HL-60/S4 treated with retinoic acid at 250 ng/mL for 4 days and 3 days (cell line): ENCODE results near the gene TP53AIP1.

Experiments
- in situ Hi-C: fragments of 300-500 bp; cut with MboI; formaldehyde crosslinking; loops from 2 replicates; pipeline ENCODE4 v1.7.0; 2022; ENCODE audit warnings: low sequenced_read_pairs

The TP53AIP1 gene

DNA sequence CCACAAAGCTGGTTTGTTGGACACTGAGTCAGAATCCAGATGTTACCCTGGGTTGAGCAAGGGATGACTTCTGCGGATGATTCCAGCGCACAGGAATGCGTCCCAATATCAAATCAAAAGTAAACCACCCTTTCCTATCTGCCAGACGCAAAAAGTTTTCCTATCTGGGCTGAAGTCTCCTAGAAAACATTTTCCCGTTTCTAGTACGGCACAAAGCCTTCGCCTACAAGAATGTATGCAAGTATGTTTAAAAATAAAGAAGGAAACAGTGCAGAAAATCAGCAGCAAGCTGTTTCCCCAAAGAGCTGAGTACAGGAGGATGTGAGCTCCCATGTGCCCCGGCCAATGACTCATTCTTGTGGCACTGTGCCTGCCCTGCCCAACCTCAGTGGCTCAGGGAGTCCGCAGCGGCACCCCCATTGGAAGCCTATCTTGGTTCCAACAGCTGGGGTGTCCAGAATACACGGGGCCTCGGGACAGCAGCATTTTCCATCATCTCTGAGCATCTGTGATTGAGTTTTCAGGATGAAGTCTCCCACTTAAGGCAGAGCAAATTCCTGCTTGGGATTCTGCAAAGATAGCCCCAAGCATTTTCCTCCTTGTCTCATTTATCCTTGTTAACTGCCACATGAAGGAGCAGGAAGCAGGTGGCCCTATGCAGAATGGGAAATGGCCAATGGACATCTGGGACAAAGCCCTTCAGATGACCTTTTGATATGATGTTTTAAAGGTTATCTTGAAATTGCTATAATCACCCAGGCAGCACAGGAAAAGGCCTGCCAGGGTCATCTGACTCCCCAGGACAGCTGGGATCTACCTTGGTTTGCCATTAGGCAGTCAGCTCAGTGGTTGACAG lies 34.1 kb downstream of the TP53AIP1 start:
- in situ Hi-C loops, result no loop called here

DNA sequence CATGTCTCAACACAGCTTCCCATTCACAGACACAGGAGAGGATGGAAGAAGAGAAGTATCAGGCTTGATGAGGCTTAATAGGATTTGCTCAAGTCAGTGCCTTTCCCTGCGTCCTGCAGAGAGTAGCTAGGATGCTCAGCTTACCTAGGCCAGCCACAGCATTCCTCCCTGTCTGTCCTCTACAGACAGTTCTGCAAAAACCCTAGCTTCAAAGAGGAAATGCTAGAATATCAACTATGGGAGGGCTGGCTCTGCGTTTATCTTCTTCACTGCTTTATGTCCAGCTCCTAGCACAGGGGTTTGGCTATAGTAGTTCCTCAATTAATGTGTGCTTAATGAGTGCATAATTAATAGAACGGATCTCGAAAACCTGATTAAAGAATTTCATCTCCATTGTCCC lies 35.1 kb downstream of the TP53AIP1 start:
- in situ Hi-C loops, result no loop called here

DNA sequence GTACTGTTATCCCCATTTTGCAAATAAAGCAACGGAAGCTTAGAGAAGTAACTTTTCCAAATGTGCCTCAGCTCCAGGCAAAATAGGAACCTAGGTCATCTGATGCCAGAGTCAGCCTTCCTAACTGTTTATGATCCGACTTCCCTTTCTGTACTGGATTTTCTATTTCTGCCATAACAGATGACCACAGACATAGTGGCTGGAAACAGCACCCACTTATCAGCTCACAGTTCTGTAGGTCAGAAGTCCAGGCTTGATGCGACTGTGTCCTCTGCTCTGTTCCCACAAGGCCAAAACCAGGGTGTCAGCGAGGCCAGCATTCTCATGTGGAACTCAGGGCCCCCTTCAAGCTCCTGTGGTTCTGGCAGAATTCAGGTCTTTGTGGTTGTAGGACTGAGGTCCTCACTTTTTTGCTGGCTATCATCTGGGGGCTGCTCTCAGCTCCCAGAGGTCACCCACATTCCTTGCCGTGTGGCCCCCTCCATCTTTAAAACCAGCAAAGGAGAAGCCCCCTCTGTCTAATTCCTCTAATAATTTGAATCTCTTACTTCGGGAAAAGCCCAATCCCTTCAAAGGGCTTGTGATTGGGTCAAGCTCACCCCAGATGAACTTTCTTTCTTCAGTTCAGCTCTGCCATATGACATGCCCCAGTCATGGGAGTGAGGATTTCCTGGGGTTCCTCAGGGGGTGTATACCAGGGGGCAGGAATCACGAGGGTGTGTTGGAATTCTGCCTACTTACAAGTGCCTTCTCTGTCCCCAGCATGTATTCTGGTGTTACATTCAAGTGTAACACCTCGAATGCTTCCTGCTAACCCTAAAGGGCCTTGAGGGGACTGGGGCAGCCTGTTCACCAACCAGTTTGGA lies 36.3 kb downstream of the TP53AIP1 start:
- in situ Hi-C loops, result no loop called here

DNA sequence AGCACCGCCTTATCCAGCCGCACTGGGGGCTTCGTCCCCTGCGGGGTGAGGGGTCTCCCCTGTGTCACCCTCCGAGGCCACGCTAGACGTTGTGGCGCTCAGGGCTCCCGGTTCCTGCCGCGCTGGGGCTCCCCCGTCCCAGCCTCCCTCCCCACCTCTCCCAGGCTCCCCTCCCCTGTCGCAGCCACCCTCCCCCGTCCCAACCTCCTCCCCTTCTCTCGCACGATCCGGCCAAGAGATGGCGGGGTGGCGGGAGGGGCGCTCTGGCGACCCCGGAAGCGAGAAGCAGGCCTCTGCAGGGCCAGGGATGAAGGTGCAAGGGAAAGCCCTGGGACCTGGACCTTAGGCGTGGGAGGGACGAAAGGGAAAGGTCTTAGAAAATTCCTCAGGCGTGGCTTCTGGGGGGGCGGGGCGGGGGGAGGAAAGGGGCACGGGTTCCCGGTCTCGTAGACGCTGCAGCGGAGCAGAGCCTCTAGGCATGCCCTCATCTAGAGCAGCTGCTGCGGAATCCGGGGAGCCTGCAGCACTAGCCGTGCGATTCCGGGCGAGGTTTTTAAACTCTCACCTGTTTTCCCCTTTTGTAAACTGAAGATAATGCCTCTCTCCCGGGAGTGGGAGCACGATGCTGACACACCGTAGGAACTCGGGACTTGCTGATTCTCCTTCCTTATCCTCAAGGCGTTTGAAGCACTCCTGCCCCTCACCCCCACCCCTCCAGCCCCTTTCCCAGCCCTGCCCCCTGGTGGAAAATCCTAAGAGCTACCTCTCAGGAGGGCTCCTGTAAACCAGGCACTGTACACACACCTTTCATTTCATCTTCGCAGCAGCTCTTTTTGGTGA lies 37.1 kb downstream of the TP53AIP1 start:
- in situ Hi-C loops, result no loop called here

DNA sequence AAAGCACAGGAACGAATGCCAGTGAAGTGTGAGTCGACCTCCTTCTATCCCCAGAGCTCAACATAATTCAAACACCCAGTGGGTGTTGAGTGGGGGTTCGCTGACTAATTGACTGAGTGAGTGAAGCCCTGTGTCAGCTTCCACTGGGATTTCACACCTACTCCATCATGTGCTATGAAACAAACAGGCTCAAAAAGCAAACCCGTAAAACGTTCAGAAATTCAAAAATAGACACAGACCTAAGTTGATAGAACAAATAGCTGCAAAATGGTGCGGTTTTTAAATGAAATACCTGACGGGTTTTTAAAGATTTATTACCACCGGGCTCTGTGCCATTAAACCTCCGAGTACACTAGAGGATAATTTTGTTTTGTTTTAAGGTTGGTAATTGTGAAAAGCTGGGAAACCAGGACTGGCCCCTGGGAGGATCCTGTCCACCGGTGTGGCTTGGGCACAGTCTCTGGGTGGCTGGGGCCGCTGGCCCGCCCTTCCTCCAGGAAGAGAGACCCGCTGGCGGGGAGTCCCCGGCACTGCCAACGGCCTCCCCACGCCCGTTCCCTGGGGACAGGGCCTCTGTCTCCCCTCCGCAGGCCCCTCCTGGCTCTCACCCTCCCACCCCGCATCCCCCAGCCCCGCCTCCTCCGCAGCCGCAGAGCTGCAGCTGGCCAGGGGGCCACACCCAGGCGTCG lies 37.9 kb downstream of the TP53AIP1 start:
- in situ Hi-C loops, result no loop called here

DNA sequence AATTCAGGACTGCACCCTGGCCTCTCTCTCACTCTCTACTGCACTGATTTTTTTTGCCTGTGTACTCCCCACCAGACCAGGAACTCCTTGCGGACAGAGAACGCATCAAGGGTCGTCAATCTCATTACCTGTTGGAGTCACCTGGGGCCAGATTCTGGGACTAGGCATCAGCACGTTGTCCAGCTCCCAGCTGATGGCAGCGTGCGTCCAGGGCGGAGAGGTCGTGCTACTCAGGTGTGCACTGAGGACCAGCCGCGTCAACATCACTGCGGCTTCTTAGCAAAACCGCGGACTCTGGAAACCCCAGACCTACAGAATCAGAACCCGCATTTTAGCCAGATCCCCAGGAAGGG lies 38.4 kb downstream of the TP53AIP1 start:
- in situ Hi-C loops, result no loop called here

DNA sequence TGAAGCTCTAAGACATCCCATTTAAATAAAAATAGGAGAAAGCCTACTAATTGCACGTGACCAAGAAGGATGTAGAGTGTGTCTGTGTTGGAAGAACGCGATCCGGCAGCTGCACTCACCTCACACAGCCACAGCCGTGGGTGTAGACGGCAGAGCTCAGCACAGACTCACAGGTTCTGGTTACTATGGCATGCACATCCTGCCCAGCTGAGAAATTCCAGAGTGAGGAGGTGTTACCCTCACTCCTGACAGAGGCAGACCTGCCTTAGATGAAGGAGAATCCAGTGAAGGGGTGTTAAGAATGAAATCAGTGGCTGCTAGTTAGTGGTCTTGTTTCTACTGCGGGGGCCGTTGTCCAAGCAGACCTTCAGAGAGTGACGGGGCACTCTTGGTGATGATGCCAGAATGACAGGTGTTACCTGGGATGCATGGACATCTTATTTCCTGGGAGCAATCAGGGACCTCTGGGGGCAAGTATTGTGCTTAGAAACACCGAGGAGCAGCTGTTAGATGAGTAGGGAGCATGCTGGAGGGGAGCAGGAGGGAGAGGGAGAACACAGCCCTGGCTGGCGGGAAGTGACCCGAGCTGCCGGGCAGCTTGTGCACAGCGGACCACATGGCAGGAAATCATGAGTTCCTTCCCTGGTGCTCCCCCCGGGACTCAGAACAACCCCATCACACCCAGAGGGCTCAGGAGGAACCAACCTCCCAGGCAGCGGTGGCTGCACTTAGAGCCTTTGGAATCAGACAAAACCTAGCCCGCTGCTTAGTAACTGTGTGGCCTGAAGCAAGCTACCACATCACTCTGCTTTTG lies 39.2 kb downstream of the TP53AIP1 start:
- in situ Hi-C loops, result no loop called here

DNA sequence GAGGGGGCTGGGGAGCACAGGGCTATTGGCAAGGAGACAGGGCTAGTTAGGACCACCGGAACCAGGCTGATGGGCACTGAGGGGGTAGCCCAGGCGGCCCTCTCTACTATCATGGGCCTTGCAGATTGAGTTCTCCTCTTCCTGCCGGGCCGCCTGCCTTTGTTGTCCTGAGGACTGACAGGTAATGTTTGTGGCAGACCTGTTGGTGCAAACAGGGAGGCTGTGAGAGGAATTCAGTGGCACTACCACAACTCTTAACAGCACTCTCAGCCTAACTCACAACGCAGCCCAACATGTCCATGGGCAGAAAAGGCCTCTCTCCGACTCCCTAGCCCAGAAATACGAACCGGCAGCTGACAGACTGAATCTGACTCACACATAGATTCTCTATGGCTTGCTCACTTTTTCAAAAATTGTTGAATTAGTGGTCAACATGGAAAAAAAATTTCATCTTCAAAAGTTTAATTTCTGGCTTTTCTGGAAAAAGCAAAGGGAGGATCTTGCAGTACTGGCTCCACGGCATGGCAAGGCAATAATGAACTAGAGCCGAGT lies 40.1 kb downstream of the TP53AIP1 start:
- in situ Hi-C loops, result no loop called here

DNA sequence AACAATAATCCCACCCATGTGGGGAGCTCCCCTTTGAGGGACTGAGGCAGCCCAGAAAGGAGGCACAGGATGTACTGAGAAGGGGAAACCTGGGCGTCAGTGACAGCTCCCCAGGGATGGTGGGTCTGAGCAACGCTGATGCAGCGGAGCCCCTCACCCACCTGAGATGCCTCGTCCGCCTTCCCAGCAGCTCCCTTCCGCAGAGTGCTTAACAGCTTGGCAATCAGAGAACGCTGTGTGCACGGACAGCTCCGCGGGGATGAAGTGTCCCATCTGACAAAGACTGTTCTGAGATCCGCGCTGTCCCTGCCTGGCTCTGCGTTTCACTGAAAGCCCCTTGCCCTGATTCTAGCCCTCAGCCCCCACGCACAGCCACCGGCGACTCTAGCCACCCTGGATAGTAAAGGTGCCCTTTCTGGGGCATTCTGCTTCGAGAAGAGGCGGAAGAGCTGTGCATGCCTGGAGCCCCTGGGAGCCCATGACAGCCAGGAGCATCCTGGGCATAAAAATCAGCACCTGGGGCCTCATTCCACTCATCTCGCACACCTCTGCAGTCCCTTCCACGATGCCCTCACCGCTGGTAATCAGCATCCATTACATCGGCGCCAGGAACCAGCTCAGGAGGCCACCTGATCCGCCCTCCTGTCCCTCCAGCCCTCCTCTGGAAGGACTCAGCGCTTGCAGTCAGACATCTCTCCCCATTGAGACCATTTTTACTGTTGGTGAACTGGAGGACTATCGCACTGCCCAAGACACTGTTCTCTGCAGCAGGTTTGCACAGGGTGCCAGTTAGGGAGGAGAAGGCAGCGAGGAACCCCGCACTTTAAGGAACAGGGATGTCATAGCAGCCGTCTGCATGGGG lies 40.8 kb downstream of the TP53AIP1 start:
- in situ Hi-C loops, result no loop called here

DNA sequence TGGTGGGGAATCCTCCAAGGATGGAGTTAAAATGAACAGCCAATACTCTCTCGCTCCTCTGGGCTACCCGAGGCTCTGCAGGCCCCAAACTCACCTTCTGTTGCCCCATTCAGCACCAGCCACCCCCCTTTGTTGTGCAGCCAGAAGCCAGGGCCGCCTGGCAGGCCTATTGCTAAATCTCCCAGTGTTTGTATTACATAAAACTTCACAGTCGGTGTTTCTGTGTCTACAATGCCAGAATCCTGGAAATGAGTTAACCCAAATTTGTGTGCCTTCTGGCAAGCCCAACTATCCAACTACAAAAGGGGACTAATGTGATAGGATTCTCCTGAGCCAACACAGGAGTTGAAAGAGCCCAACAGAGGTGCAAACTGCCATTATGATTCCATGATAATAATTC lies 42.2 kb downstream of the TP53AIP1 start:
- in situ Hi-C loops, result no loop called here

DNA sequence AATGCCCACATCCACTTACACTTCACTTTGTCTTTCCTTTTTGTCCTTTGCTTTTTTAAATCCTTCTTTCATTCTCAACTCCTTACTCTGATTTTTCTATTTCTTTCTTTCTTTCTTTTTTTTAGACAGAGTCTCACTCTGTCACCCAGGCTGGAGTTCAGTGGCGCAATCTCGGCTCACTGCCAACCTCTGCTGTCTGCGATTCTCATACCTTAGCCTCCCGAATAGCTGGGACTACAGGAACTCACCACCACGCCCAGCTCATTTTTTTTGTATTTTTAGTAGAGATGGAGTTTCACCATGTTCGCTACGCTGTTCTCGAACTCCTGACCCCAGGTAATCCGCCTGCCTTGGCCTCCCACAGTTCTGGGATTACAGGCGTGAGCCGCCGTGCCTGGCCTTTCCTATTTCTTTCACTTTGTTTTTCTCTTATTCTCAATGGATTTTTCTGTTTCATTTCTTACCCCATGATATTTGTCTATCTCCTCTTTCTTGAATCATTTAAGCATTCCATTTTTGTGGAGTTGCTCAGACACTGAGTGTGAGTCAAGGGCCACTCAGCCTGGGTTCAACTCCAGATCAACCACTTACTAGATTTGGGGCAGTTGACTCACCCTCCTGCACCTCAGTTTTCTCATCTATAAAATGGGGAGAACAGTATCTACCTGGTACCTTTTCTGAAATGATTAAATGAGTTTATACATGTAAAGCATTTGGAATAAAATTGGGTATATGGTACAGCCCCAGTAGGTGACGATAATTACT lies 43.9 kb downstream of the TP53AIP1 start:
- in situ Hi-C loops, result no loop called here

DNA sequence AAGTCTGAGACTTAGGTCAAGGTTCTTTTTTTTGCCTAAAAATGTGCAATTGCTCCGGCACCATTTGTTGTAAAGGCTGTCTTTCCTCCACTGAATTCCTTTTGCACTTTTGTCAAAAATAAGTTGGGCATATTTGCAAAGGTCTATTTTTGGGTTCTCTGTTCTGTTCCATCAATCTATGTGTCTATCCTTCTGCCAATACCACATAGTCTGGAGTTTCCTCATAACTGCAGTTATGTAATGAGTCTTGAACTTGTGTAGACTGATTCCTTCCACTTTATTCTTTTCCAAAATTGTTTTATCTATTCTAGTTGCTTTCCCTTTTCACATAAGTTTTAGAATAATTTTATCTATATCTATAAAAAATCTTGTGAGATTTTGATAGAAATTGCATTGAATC lies 44.8 kb downstream of the TP53AIP1 start:
- in situ Hi-C loops, result no loop called here

DNA sequence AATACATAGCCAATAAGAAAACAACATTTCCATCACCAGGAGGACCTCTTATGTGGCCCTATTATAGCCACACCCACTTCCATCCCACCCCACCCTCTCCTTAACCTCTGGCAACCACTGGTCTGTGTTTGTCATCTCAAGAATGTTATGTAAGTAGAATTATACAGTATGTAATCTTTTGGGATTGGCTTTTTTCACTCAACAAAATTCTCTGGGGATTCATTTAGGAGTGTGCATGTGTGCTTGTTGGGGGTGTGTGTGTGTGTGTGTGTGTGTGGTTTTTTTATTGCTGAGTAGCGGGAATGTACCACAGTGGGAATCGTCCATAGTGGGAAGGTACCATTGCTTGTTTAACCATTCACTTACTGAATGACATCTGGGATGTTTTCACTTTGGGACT lies 46.3 kb downstream of the TP53AIP1 start:
- in situ Hi-C loops, result no loop called here

DNA sequence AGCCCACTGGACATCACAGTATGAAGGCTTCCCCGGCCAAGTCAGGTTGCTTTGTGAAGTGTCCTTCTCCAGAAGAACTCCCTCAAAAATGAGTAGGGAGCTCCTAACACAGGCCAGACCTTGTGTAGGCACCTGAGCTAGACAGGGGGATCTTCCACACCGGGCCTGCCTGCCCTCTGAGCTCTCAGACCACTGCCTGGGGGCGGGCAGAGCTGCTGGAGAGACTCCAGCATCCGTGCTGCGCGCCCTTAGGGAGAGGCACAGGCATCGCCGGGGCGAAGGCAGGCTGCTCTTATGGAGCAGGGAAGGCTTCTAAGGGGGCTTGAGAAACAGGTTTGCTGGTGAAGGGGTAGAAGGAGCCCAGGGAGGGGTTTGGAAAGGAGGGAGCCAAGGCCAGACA lies 47.1 kb downstream of the TP53AIP1 start:
- in situ Hi-C loops, result no loop called here

DNA sequence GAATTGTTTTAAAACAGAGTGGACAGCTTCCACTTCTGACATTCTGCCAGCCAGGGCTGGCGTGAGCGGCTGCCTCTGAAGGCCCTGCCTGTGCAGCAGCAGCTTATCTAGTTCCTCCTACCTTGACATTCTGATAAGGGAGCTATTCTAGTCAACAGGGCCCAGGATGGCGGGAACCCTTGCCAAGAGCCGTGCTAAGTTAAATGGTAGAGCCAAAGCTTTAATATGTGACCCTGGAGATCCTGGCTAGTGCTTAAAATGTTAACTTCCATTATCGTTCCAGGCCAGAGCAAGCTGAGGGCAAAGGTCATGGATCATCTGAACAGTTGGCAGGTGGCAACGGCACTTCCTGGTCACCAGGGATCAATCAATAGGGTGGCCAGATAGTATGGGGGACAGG lies 48.0 kb downstream of the TP53AIP1 start:
- in situ Hi-C loops, result no loop called here

DNA sequence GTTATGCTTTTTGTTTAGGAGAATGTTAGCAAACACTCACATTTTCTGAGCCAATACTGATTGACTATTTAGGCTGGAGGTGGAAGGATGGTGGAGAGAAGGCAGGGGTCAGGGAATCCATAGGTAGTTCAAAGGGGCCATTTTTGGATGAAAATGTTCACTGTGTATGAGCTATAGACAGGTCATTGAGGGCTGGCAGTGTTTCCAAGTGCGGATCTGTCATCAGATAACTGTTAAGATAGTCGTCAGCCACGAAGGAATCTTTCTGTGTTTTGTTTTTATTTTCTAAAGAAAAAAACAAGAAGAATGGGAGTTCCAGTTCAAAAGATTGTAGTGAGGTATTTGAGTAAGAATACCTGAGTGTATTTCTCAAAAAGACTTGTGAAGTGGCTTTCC lies 48.4 kb downstream of the TP53AIP1 start:
- in situ Hi-C loops, result no loop called here

DNA sequence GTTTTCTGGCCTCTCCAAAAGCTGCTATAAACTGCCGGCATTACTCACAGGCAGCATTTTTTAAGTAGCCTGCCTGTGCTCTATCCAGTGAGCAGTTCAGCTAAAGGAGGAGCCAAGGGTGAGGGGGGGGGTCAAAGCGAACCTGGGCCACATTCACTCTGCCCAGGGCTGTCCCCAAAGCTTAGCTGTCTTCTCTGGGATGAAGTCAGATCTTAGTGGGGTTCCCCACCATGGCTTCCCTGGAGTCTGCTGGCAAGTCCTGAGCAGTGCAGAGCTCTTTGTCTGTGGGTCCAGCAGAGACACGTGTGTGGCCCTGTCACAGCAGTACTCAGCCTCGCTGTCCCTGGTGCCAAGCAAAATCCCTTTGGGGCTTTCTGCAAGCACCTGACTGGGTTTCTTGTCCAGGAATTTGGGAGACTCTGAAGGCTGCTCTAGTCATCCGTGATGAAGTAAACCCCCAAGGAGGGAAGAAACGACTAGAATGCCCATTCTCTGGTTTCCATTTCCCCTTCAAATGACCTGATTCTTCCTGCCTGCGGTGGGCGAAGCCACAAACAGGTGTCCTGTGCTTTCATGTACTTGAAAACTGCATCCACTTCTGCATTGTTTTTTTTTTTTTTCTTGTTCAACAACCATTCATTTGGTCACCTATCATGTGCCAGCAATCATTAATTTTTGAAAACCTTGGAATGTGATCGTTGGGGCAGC lies 48.9 kb downstream of the TP53AIP1 start:
- in situ Hi-C loops, result no loop called here
